Central memory CD8-positive, alpha-beta T cell (primary cell): ENCODE data around the gene ZNF624.
"Not testable (repeated sequence)": the region's sequence is repeated elsewhere in the genome, so short reads cannot be mapped to it uniquely, and the experiment has no call there.

Experiments used
- ATAC-seq: fragments of 150-1000 bp; cut with Tn5 transposase; replicated peaks from 2 replicates; pipeline ENCODE4 v1.10.0; 2022; ENCODE audit warnings: mild to moderate bottlenecking, moderate FRiP score, moderate number of reproducible peaks; ENCODE audit not compliant: poor library complexity, severe bottlenecking; ENCODE audit errors: extremely low read depth
- DNase-seq, 2 donors: peaks; one replicate each; pipeline ENCODE4 v3.0.0; 2021; ENCODE audit warnings: low spot score in 2 of 2
- H3K27ac Mint-ChIP-seq: one replicate; pipeline ENCODE4 v1.8.0; 2022; ENCODE audit warnings: low read depth, mild to moderate bottlenecking, moderate library complexity, mixed read lengths
- H3K27me3 Mint-ChIP-seq: one replicate; pipeline ENCODE4 v1.8.0; 2022; ENCODE audit warnings: mixed read lengths
- H3K36me3 Mint-ChIP-seq: one replicate; pipeline ENCODE4 v1.8.0; 2022; ENCODE audit warnings: mild to moderate bottlenecking, moderate library complexity, mixed read lengths; ENCODE audit not compliant: insufficient read depth
- H3K4me1 Mint-ChIP-seq: one replicate; pipeline ENCODE4 v1.8.0; 2022; ENCODE audit warnings: mixed read lengths
- H3K4me3 Mint-ChIP-seq: one replicate; pipeline ENCODE4 v1.8.0; 2022; ENCODE audit warnings: mild to moderate bottlenecking, moderate library complexity, mixed read lengths
- H3K9me3 Mint-ChIP-seq: one replicate; pipeline ENCODE4 v1.8.0; 2022; ENCODE audit warnings: mixed read lengths

Gene ZNF624

GRCh38 chr17:16653367-16654041 lies at the start of gene ZNF624:
Gene ZNF624 (minus strand): TSS chr17:16653850.
- Mint-ChIP-seq H3K9me3 (no peaks in the 10 kb centered on the region), H3K4me1 (peaks cover 17% of the 10 kb centered on the region), H3K27me3 (peaks cover 10% of the 10 kb centered on the region), H3K4me3 (peak within 1 kb of the TSS; percentile 87), H3K27ac (peak within 1 kb of the TSS; percentile 24), H3K36me3 (peaks cover 3% of the 10 kb centered on the region)
- ATAC-seq = peak; percentile 95
- DNase-seq = peak; percentile 66

- H3K4me3 Mint-ChIP-seq, H3K9me3 Mint-ChIP-seq, ATAC-seq: not testable (repeated sequence)
These were observed 44.0 kb upstream of the ZNF624 start for GRCh38 chr17:16697603-16698002.

GRCh38 chr17:16690447-16690846 lies 36.8 kb upstream of the ZNF624 start:
- H3K27me3 Mint-ChIP-seq, H3K4me1 Mint-ChIP-seq, H3K4me3 Mint-ChIP-seq, H3K36me3 Mint-ChIP-seq, H3K27ac Mint-ChIP-seq, H3K9me3 Mint-ChIP-seq, DNase-seq, ATAC-seq: not testable (repeated sequence)

More at GRCh38 chr17:16697603-16698002, 44.0 kb upstream of the ZNF624 start:
- DNase-seq, H3K27ac Mint-ChIP-seq, H3K36me3 Mint-ChIP-seq, H3K4me1 Mint-ChIP-seq: not testable (repeated sequence)
- H3K27me3 Mint-ChIP-seq = peaks cover 29% of the 10 kb centered on the region

- not testable (repeated sequence) for ATAC-seq, H3K9me3 Mint-ChIP-seq, H3K36me3 Mint-ChIP-seq, H3K27me3 Mint-ChIP-seq, H3K27ac Mint-ChIP-seq, H3K4me1 Mint-ChIP-seq, H3K4me3 Mint-ChIP-seq
- DNase-seq = peak in 1 of 2 donors; percentile 21
These were observed 36.2 kb upstream of the ZNF624 start, which contains the start of gene CCDC144A for GRCh38 chr17:16689731-16690281. Gene CCDC144A (plus strand): TSS chr17:16690241. CDS start chr17:16690401, 160 bp downstream.

GRCh38 chr17:16687151-16687550 lies 33.5 kb upstream of the ZNF624 start:
- H3K9me3 Mint-ChIP-seq, H3K4me1 Mint-ChIP-seq, DNase-seq, H3K36me3 Mint-ChIP-seq, ATAC-seq, H3K4me3 Mint-ChIP-seq, H3K27ac Mint-ChIP-seq: not testable (repeated sequence)
- H3K27me3 Mint-ChIP-seq = peaks cover 22% of the 10 kb centered on the region

GRCh38 chr17:16686019-16686418 lies 32.4 kb upstream of the ZNF624 start:
- H3K9me3 Mint-ChIP-seq, H3K4me3 Mint-ChIP-seq, ATAC-seq, DNase-seq, H3K27ac Mint-ChIP-seq, H3K36me3 Mint-ChIP-seq, H3K4me1 Mint-ChIP-seq: not testable (repeated sequence)
- peaks cover 32% of the 10 kb centered on the region for H3K27me3 Mint-ChIP-seq

- DNase-seq, H3K4me1 Mint-ChIP-seq, H3K4me3 Mint-ChIP-seq, H3K36me3 Mint-ChIP-seq, H3K27ac Mint-ChIP-seq, ATAC-seq, H3K9me3 Mint-ChIP-seq: not testable (repeated sequence)
- H3K27me3 Mint-ChIP-seq = peaks cover 42% of the 10 kb centered on the region
These were observed 29.9 kb upstream of the ZNF624 start for GRCh38 chr17:16683290-16684138.

GRCh38 chr17:16676676-16677268 lies 23.1 kb upstream of the ZNF624 start:
- H3K27me3 Mint-ChIP-seq = peaks cover 33% of the 10 kb centered on the region
- ATAC-seq (no peak), DNase-seq (no peak)
- no peaks in the 10 kb centered on the region for H3K9me3 Mint-ChIP-seq
- peaks cover 2% of the 10 kb centered on the region for H3K36me3 Mint-ChIP-seq
- H3K4me3 Mint-ChIP-seq = no peak overlapping the region
- H3K4me1 Mint-ChIP-seq = no peaks in the 10 kb centered on the region
- H3K27ac Mint-ChIP-seq = no peak overlapping the region

GRCh38 chr17:16666907-16667636 lies 13.4 kb upstream of the ZNF624 start:
- not testable (repeated sequence) for H3K4me1 Mint-ChIP-seq, ATAC-seq, H3K9me3 Mint-ChIP-seq, H3K27ac Mint-ChIP-seq, H3K36me3 Mint-ChIP-seq, DNase-seq
- Mint-ChIP-seq H3K27me3 (peaks cover 43% of the 10 kb centered on the region), H3K4me3 (peak overlapping the region; percentile 48)

GRCh38 chr17:16666553-16666906 lies 12.9 kb upstream of the ZNF624 start:
- H3K27me3 Mint-ChIP-seq = peaks cover 43% of the 10 kb centered on the region
- not testable (repeated sequence) for H3K36me3 Mint-ChIP-seq, H3K4me1 Mint-ChIP-seq, ATAC-seq, H3K27ac Mint-ChIP-seq, H3K9me3 Mint-ChIP-seq, DNase-seq, H3K4me3 Mint-ChIP-seq

GRCh38 chr17:16662936-16663335 lies 9.3 kb upstream of the ZNF624 start:
- ATAC-seq = no peak
- Mint-ChIP-seq H3K36me3 (no peaks in the 10 kb centered on the region), H3K9me3 (no peaks in the 10 kb centered on the region), H3K4me1 (no peaks in the 10 kb centered on the region), H3K4me3 (no peak overlapping the region), H3K27ac (no peak overlapping the region), H3K27me3 (peaks cover 35% of the 10 kb centered on the region)
- DNase-seq = no peak

GRCh38 chr17:16661217-16661616 lies 7.6 kb upstream of the ZNF624 start:
- no peaks in the 10 kb centered on the region for H3K9me3 Mint-ChIP-seq
- no peaks in the 10 kb centered on the region for H3K4me1 Mint-ChIP-seq
- peaks cover 38% of the 10 kb centered on the region for H3K27me3 Mint-ChIP-seq
- DNase-seq (no peak), ATAC-seq (no peak)
- H3K4me3 Mint-ChIP-seq = no peak overlapping the region
- H3K27ac Mint-ChIP-seq = no peak overlapping the region
- H3K36me3 Mint-ChIP-seq = peaks cover 2% of the 10 kb centered on the region
